ENCODE results near the gene LRWD1. TPM values are rescaled to one million over a fixed set of nuclear protein-coding genes. Genes with fewer than 3 reads are reported as not detected.

Gene LRWD1
- total and polyA plus RNA-seq, 9 of the 15 experiments (the other 6 are each of a cell fraction or from before 2014, with no cell fraction given) = 0.61 to 66.0 (median 33.2) TPM

GRCh38 chr7:102444961-102445673 lies 19.7 kb upstream of the LRWD1 start (continued):
- no peak for TF ChIP-seq ZNF134 (CRISPR knock-in tag; conservative IDR thresholded peaks at IDR 0.05)
- TF ChIP-seq NR2C2 (CRISPR knock-in tag; IDR thresholded peaks at IDR 0.05) = no peak
- no peak for TF ChIP-seq NR2C2 (tag; IDR thresholded peaks at IDR 0.05)
- TF ChIP-seq ZNF165 (CRISPR knock-in tag; IDR thresholded peaks at IDR 0.05; ENCODE audit: borderline replicate concordance) = no peak
- TF ChIP-seq PRMT5 (CRISPR knock-in tag; IDR thresholded peaks at IDR 0.05) = no peak
- no peak for TF ChIP-seq RB1 (IDR thresholded peaks at IDR 0.05; ENCODE audit: low read depth)
- TF ChIP-seq ZNF785 (CRISPR knock-in tag; IDR thresholded peaks at IDR 0.05) = no peak
- no peak for TF ChIP-seq ZNF24 (IDR thresholded peaks at IDR 0.05)
- peak; percentile 54; the same call in 1 of the 2 replicates for TF ChIP-seq ZNF592 (IDR thresholded peaks at IDR 0.05)
- no peak for TF ChIP-seq CLOCK (CRISPR knock-in tag; IDR thresholded peaks at IDR 0.05; ENCODE audit: borderline replicate concordance)
- TF ChIP-seq CTBP1 (IDR thresholded peaks at IDR 0.05; ENCODE audit: borderline replicate concordance) = 0 out of 2 replicates have a peak, but pooled peaks have one; percentile 20
- no peak for TF ChIP-seq ID3 (CRISPR knock-in tag; IDR thresholded peaks at IDR 0.05)
- no peak for TF ChIP-seq ID3 (tag; IDR thresholded peaks at IDR 0.05)
- TF ChIP-seq ZNF224 (CRISPR knock-in tag; IDR thresholded peaks at IDR 0.05) = no peak
- no peak for TF ChIP-seq BRF2 (IDR thresholded peaks at IDR 0.05; ENCODE audit: borderline replicate concordance, insufficient read depth, insufficient read length)
- TF ChIP-seq ZNF395 (CRISPR knock-in tag; IDR thresholded peaks at IDR 0.05) = no peak
- TF ChIP-seq GATA2 (CRISPR knock-in tag; IDR thresholded peaks at IDR 0.05) = no peak
- no peak for TF ChIP-seq C11orf30 (IDR thresholded peaks at IDR 0.05; ENCODE audit: low read depth)
- no peak for TF ChIP-seq ZNF184 (CRISPR knock-in tag; IDR thresholded peaks at IDR 0.05)
- no peak for TF ChIP-seq FOXA1 (IDR thresholded peaks at IDR 0.05; ENCODE audit: borderline replicate concordance)

Data from K562 (cell line).